Tibial nerve (tissue), 4 donors: ENCODE results near the gene PUSL1. TPM values are rescaled to one million over a fixed set of nuclear protein-coding genes. Genes with fewer than 3 reads are reported as not detected.

Experiments
- DNase-seq, 2 donors: peaks; one replicate each; pipeline ENCODE4 v3.0.0-alpha.2; 2019; ENCODE audit warnings: low spot score in 2 of 2
- H3K27ac ChIP-seq, 4 donors: fragments of 200-600 bp; sonication (generic) in 3 of 4; one replicate each; pipeline ENCODE4 v1.5.1; 2017 to 2019; ENCODE audit warnings: mild to moderate bottlenecking in 1 of 4
- H3K27me3 ChIP-seq, 2 donors: fragments of 200-600 bp; sonication (generic) in 1 of 2; one replicate each; pipeline versions ENCODE4 v1.5.1 to v1.6.0; 2017 to 2019
- H3K36me3 ChIP-seq, 3 donors: fragments of 200-600 bp; sonication (generic); one replicate each; pipeline ENCODE4 v1.5.1; 2018 to 2019
- H3K4me1 ChIP-seq, 4 donors: fragments of 200-600 bp; sonication (generic) in 3 of 4; one replicate each; pipeline ENCODE4 v1.5.1; 2017 to 2019
- H3K4me3 ChIP-seq, 4 donors: fragments of 200-600 bp; sonication (generic) in 3 of 4; one replicate each; pipeline ENCODE4 v1.5.1; 2017 to 2019; ENCODE audit warnings: mild to moderate bottlenecking in 1 of 4, moderate library complexity in 1 of 4
- H3K9me3 ChIP-seq, 4 donors: fragments of 200-600 bp; sonication (generic) in 3 of 4; one replicate each; pipeline ENCODE4 v1.5.1; 2017 to 2019
- CTCF ChIP-seq, 5 experiments: fragments of 200-600 bp in 3 of 5; fragments of 450-650 bp in 2 of 5; sonication (generic) in 3 of 5; IDR thresholded peaks; one replicate each; pipeline ENCODE4 v1.5.1; 2016 to 2019; ENCODE audit warnings: antibody characterized with exemption in 5 of 5, mild to moderate bottlenecking in 3 of 5, moderate library complexity in 2 of 5
- EP300 ChIP-seq, 2 donors: sonication (generic); formaldehyde crosslinking; IDR thresholded peaks; one replicate each; pipeline ENCODE4 v1.6.1; 2017; ENCODE audit warnings: antibody characterized with exemption in 2 of 2, mild to moderate bottlenecking in 1 of 2
- POLR2A ChIP-seq, 2 donors: fragments of 450-650 bp; IDR thresholded peaks; one replicate each; pipeline ENCODE4 v1.6.1; 2017; ENCODE audit warnings: antibody characterized with exemption in 2 of 2, mild to moderate bottlenecking in 2 of 2, moderate library complexity in 2 of 2
- WGBS, 2 donors: methylation state at CpG; one replicate each; pipeline ENCODE4 v1.1.5; 2018; 5-methylcytosine and 5-hydroxymethylcytosine counted together
- total RNA-seq, 4 donors: library from RNA; depleted of rRNA; stranded (reverse); fragments of >200 nt; gene quantifications; one replicate each; pipeline ENCODE4 v1.1.0, GENCODE V29; 2016

PUSL1 gene
- total RNA-seq, 4 donors from 2014 or later, result 17.5 to 22.2 (median 19.7) TPM

- WGBS, 2 donors, result 53% methylated on average over 3 of the region's 9 CpGs; no CpG with 5 or more reads in 1 of the 2 donors
- no peak overlapping the region for H3K27ac ChIP-seq
These were observed 24.6 kb upstream of the PUSL1 start for GRCh38 chr1:1283821-1284220.

GRCh38 chr1:1284221-1285101 is 23.9 kb upstream of the PUSL1 start:
- Histone ChIP-seq H3K27ac (no peak overlapping the region), H3K4me3 (no peak overlapping the region), H3K36me3 (no peaks in the 10 kb centered on the region), H3K9me3 (no peaks in the 10 kb centered on the region), H3K27me3 (peaks cover 0 to 23% of the 10 kb centered on the region in 2 donors), H3K4me1 (no peaks in the 10 kb centered on the region)
- WGBS, 2 donors, result 81 to 82% methylated on average over 22 to 29 of the region's 32 CpGs
- DNase-seq, result no peak
- TF ChIP-seq EP300 (IDR thresholded peaks at IDR 0.05) (no peak), CTCF (IDR thresholded peaks at IDR 0.05) (no peak), POLR2A (IDR thresholded peaks at IDR 0.05) (no peak)

More at GRCh38 chr1:1283821-1284220, 24.6 kb upstream of the PUSL1 start:
- Histone ChIP-seq H3K36me3 (no peaks in the 10 kb centered on the region), H3K4me1 (no peaks in the 10 kb centered on the region), H3K4me3 (no peak overlapping the region), H3K9me3 (no peaks in the 10 kb centered on the region), H3K27me3 (peaks cover 0 to 23% of the 10 kb centered on the region in 2 donors)
- TF ChIP-seq EP300 (IDR thresholded peaks at IDR 0.05) (no peak), POLR2A (IDR thresholded peaks at IDR 0.05) (no peak), CTCF (IDR thresholded peaks at IDR 0.05) (no peak)
- DNase-seq, result no peak

- H3K27ac ChIP-seq, result no peak overlapping the region
- WGBS, 2 donors, result 84 to 87% methylated on average over 6 to 15 of the region's 22 CpGs
- TF ChIP-seq CTCF (IDR thresholded peaks at IDR 0.05) (no peak), EP300 (IDR thresholded peaks at IDR 0.05) (no peak), POLR2A (IDR thresholded peaks at IDR 0.05) (no peak)
- H3K4me1 ChIP-seq, result peaks cover 0 to under 1% (median 0%) of the 10 kb centered on the region in 4 donors
- no peaks in the 10 kb centered on the region for H3K36me3 ChIP-seq
- peaks cover 0 to 23% of the 10 kb centered on the region in 2 donors for H3K27me3 ChIP-seq
- H3K4me3 ChIP-seq, result no peak overlapping the region
- no peak for DNase-seq
- no peaks in the 10 kb centered on the region for H3K9me3 ChIP-seq
These were observed 23.3 kb upstream of the PUSL1 start for GRCh38 chr1:1285102-1285571.

- Histone ChIP-seq H3K36me3 (no peaks in the 10 kb centered on the region), H3K27ac (no peak overlapping the region), H3K9me3 (no peaks in the 10 kb centered on the region), H3K4me1 (peaks cover 0 to 7% (median 0%) of the 10 kb centered on the region in 4 donors), H3K4me3 (no peak overlapping the region), H3K27me3 (peaks cover 0 to 23% of the 10 kb centered on the region in 2 donors)
- TF ChIP-seq CTCF (IDR thresholded peaks at IDR 0.05) (no peak), POLR2A (IDR thresholded peaks at IDR 0.05) (no peak), EP300 (IDR thresholded peaks at IDR 0.05) (no peak)
- 69 to 80% methylated on average over 26 to 31 of the region's 37 CpGs for WGBS, 2 donors
- no peak for DNase-seq
These were observed 22.6 kb upstream of the PUSL1 start for GRCh38 chr1:1285611-1286311.
